Breast epithelium (tissue), 4 donors: ENCODE data around the gene MANBA. TPM values are rescaled to one million over a fixed set of nuclear protein-coding genes. Genes with fewer than 3 reads are reported as not detected.

ENCODE experiments used
- DNase-seq, 2 donors: peaks; one replicate each; pipeline ENCODE4 v3.0.0-alpha.2; 2019; ENCODE audit warnings: low spot score in 2 of 2
- H3K27ac ChIP-seq, 2 donors: fragments of 200-600 bp; sonication (generic) in 1 of 2; one replicate each; pipeline ENCODE4 v1.5.1; 2016 to 2019; ENCODE audit warnings: mild to moderate bottlenecking in 1 of 2
- H3K27me3 ChIP-seq, 2 donors: fragments of 200-600 bp; sonication (generic) in 1 of 2; one replicate each; pipeline versions ENCODE4 v1.5.1 to v1.6.0; 2017 to 2019; ENCODE audit warnings: control low read depth in 1 of 2, mild to moderate bottlenecking in 1 of 2
- H3K36me3 ChIP-seq: fragments of 200-600 bp; one replicate; pipeline ENCODE4 v1.5.1; 2019
- H3K4me1 ChIP-seq, 2 donors: fragments of 200-600 bp; sonication (generic); one replicate each; pipeline ENCODE4 v1.5.1; 2016 to 2019; ENCODE audit warnings: control low read depth in 1 of 2
- H3K4me3 ChIP-seq, 3 donors: fragments of 200-600 bp; sonication (generic); 1 replicate in 2 of 3; 2 replicates in 1 of 3; pipeline ENCODE4 v1.5.1; 2016 to 2019; ENCODE audit warnings: mild to moderate bottlenecking in 3 of 3, moderate library complexity in 2 of 3
- H3K9me3 ChIP-seq, 2 donors: fragments of 200-600 bp; sonication (generic) in 1 of 2; one replicate each; pipeline ENCODE4 v1.5.1; 2016 to 2019; ENCODE audit warnings: control low read depth in 1 of 2
- CTCF ChIP-seq, 3 donors: fragments of 450-650 bp; IDR thresholded peaks; one replicate each; pipeline ENCODE4 v1.5.1; 2016 to 2017; ENCODE audit warnings: antibody characterized with exemption in 3 of 3, mild to moderate bottlenecking in 3 of 3, moderate library complexity in 3 of 3
- POLR2A ChIP-seq: fragments of 450-650 bp; IDR thresholded peaks from one replicate; pipeline ENCODE4 v1.6.1; 2016; ENCODE audit warnings: antibody characterized with exemption, mild to moderate bottlenecking, moderate library complexity
- POLR2AphosphoS5 ChIP-seq, 3 donors: sonication (generic); formaldehyde crosslinking; IDR thresholded peaks; one replicate each; pipeline ENCODE4 v1.6.1; 2017; ENCODE audit warnings: antibody characterized with exemption in 3 of 3
- intact Hi-C: fragments of 100-400 bp; cut with DNase I; formaldehyde crosslinking; loops from one replicate; pipeline ENCODE4 v1.15.1; 2023; ENCODE audit warnings: low total_unique reads
- total RNA-seq, 3 donors: library from RNA; depleted of rRNA; stranded (reverse); fragments of >200 nt; gene quantifications; one replicate each; pipeline ENCODE4 v1.1.0, GENCODE V29; 2016

The MANBA gene
- total RNA-seq, 3 donors from 2014 or later: 47.8 to 56.2 (median 49.8) TPM

GRCh38 chr4:102586644-102587021 is 174.1 kb downstream of the MANBA start:
- H3K36me3 ChIP-seq: peaks cover 4% of the 10 kb centered on the region
- H3K4me1 ChIP-seq: no peaks in the 10 kb centered on the region
- intact Hi-C loops: no loop called here
- no peaks in the 10 kb centered on the region for H3K27me3 ChIP-seq
- no peak for DNase-seq
- peaks cover 4% of the 10 kb centered on the region in 2 donors for H3K9me3 ChIP-seq
- H3K27ac ChIP-seq: no peak overlapping the region
- H3K4me3 ChIP-seq: no peak overlapping the region
- TF ChIP-seq CTCF (IDR thresholded peaks at IDR 0.05) (no peak), POLR2AphosphoS5 (IDR thresholded peaks at IDR 0.05) (no peak), POLR2A (no peak)

- Histone ChIP-seq H3K27me3 (no peaks in the 10 kb centered on the region), H3K9me3 (peaks cover 0 to 4% of the 10 kb centered on the region in 2 donors), H3K27ac (no peak overlapping the region), H3K36me3 (peaks cover 4% of the 10 kb centered on the region), H3K4me3 (no peak overlapping the region), H3K4me1 (no peaks in the 10 kb centered on the region)
- DNase-seq: no peak
- intact Hi-C loops: no loop called here
- no peak for TF ChIP-seq CTCF (IDR thresholded peaks at IDR 0.05)
- TF ChIP-seq POLR2AphosphoS5 (IDR thresholded peaks at IDR 0.05): no peak
- no peak for TF ChIP-seq POLR2A
These were observed 174.6 kb downstream of the MANBA start for GRCh38 chr4:102586002-102586643.

GRCh38 chr4:102585329-102585728 is 175.4 kb downstream of the MANBA start:
- no peak for DNase-seq
- Histone ChIP-seq H3K27ac (no peak overlapping the region), H3K36me3 (peaks cover 4% of the 10 kb centered on the region), H3K9me3 (no peaks in the 10 kb centered on the region), H3K4me1 (no peaks in the 10 kb centered on the region), H3K4me3 (no peak overlapping the region), H3K27me3 (no peaks in the 10 kb centered on the region)
- no peak for TF ChIP-seq POLR2A
- no peak for TF ChIP-seq CTCF (IDR thresholded peaks at IDR 0.05)
- no peak for TF ChIP-seq POLR2AphosphoS5 (IDR thresholded peaks at IDR 0.05)
- intact Hi-C loops: no loop called here

GRCh38 chr4:102584091-102584490 is 176.7 kb downstream of the MANBA start:
- H3K27ac ChIP-seq: no peak overlapping the region
- TF ChIP-seq POLR2A: no peak
- no peak for TF ChIP-seq CTCF (IDR thresholded peaks at IDR 0.05)
- no peak for TF ChIP-seq POLR2AphosphoS5 (IDR thresholded peaks at IDR 0.05)
- H3K4me3 ChIP-seq: no peak overlapping the region
- H3K4me1 ChIP-seq: no peaks in the 10 kb centered on the region
- H3K9me3 ChIP-seq: no peaks in the 10 kb centered on the region
- DNase-seq: no peak
- intact Hi-C loops: no loop called here
- no peaks in the 10 kb centered on the region for H3K27me3 ChIP-seq
- H3K36me3 ChIP-seq: peaks cover 4% of the 10 kb centered on the region

Other genes with a start within 250 kb of the MANBA start
- gene UBE2D3, start 66.6 kb upstream of the MANBA start, total RNA-seq: 100 to 1,000 TPM; 374 to 405 (median 392) TPM
- gene CISD2, start 108.0 kb upstream of the MANBA start, total RNA-seq: 10 to 100 TPM in 2 of 3 donors, 1 to 10 TPM in 1; 9.0 to 23.9 (median 17.4) TPM